ENCODE measurements around the gene PARS2.

Gene PARS2

GRCh38 chr1:54764133-54764921 lies at the start of gene PARS2:
Gene PARS2 (minus strand): TSS chr1:54764523. CDS start chr1:54759161, 5,362 bp downstream.
- DNase-seq (ENCODE audit: low read depth) = peak; percentile 100
- TF ChIP-seq CTCF (conservative IDR thresholded peaks at IDR 0.05; ENCODE audit: low read depth, low read length) = no peak
- peak within 1 kb of the TSS; percentile 99 for H3K4me3 ChIP-seq (ENCODE audit: low read depth, low read length)

- DNase-seq (ENCODE audit: low read depth) = no peak
- H3K4me3 ChIP-seq (ENCODE audit: low read depth, low read length) = no peak overlapping the region
- no peak for TF ChIP-seq CTCF (conservative IDR thresholded peaks at IDR 0.05; ENCODE audit: low read depth, low read length)
These were observed 49.8 kb upstream of the PARS2 start for GRCh38 chr1:54814126-54814498.

GRCh38 chr1:54813485-54814125 lies 49.3 kb upstream of the PARS2 start:
- DNase-seq (ENCODE audit: low read depth) = no peak
- TF ChIP-seq CTCF (conservative IDR thresholded peaks at IDR 0.05; ENCODE audit: low read depth, low read length) = no peak
- H3K4me3 ChIP-seq (ENCODE audit: low read depth, low read length) = no peak overlapping the region

GRCh38 chr1:54812801-54813484 lies 48.6 kb upstream of the PARS2 start:
- TF ChIP-seq CTCF (conservative IDR thresholded peaks at IDR 0.05; ENCODE audit: low read depth, low read length) = no peak
- DNase-seq (ENCODE audit: low read depth) = no peak
- no peak overlapping the region for H3K4me3 ChIP-seq (ENCODE audit: low read depth, low read length)

GRCh38 chr1:54811739-54812655 lies 47.7 kb upstream of the PARS2 start:
- H3K4me3 ChIP-seq (ENCODE audit: low read depth, low read length) = no peak overlapping the region
- DNase-seq (ENCODE audit: low read depth) = no peak
- TF ChIP-seq CTCF (conservative IDR thresholded peaks at IDR 0.05; ENCODE audit: low read depth, low read length) = no peak

- H3K4me3 ChIP-seq (ENCODE audit: low read depth, low read length) = no peak overlapping the region
- no peak for TF ChIP-seq CTCF (conservative IDR thresholded peaks at IDR 0.05; ENCODE audit: low read depth, low read length)
- DNase-seq (ENCODE audit: low read depth) = no peak
These were observed 46.7 kb upstream of the PARS2 start for GRCh38 chr1:54811066-54811465.

Measured in choroid plexus epithelial cell (primary cell).